ENCODE measurements around the gene RNF31. TPM values are rescaled to one million over a fixed set of nuclear protein-coding genes. Genes with fewer than 3 reads are reported as not detected.
A peak's percentile ranks its signal among the peaks of the same experiment; 100 is the strongest.

Gene RNF31
- total and polyA plus RNA-seq, 2 donors (not counting 1 experiment from before 2014, with no cell fraction given), result 69.8 to 103 TPM

GRCh38 chr14:24189059-24189375 is 41.7 kb downstream of the RNF31 start:
- no peaks in the 10 kb centered on the region for H3K27me3 ChIP-seq (replicated peaks in 1 of 4; ENCODE audit: control extremely low read depth in 1 of 4, control insufficient read depth in 3 of 4, insufficient read depth in 4 of 4, low read length in 3 of 4)
- peak overlapping the region; percentile 70 for H3K9ac ChIP-seq (ENCODE audit: low read length)
- WGBS (ENCODE audit: insufficient coverage), result 0% methylated on average over 1 of the region's 3 CpGs
- peak overlapping the region; percentile 93 for H3K4me3 Mint-ChIP-seq
- peak overlapping the region; percentile 87 for H3K27ac Mint-ChIP-seq
- no peaks in the 10 kb centered on the region for H3K9me3 ChIP-seq (ENCODE audit: control extremely low read depth in 1 of 3, control insufficient read depth in 2 of 3, insufficient read depth in 1 of 3, low read length in 2 of 3)
- peak overlapping the region; percentile 96 for H3K4me2 ChIP-seq (replicated peaks; ENCODE audit: low read depth, low read length, poor library complexity, severe bottlenecking)
- no peak for ATAC-seq (ENCODE audit: low read depth)
- CTCF ChIA-PET, result interaction anchor here (0.7 to 3.7 kb wide), 12 partner anchors 25 to 122 kb away, joined by 3 to 21 read pairs (median 4); partner anchors contain the start of genes CHMP4A, CIDEB, DCAF11 and IRF9
- no peaks in the 10 kb centered on the region for H4K20me1 ChIP-seq (ENCODE audit: control insufficient read depth, insufficient read depth, low read length, poor library complexity, severe bottlenecking)
- H3K79me2 ChIP-seq (ENCODE audit: control insufficient read depth, insufficient read depth, low read length), result peaks cover 61% of the 10 kb centered on the region
- peak overlapping the region; percentile 32 to 86 for H3K27ac ChIP-seq (ENCODE audit: low read length in 2 of 2)
- H3K27me3 Mint-ChIP-seq, result no peaks in the 10 kb centered on the region
- intact Hi-C loops (cut with micrococcal nuclease), result no loop called here
- peaks cover 16 to 19% of the 10 kb centered on the region in 2 donors for H3K4me1 ChIP-seq (ENCODE audit: control insufficient read depth in 2 of 2, insufficient read depth in 2 of 2, low read length in 2 of 2)
- peaks cover 3 to 41% of the 10 kb centered on the region in 2 experiments for H3K36me3 ChIP-seq (replicated peaks in 1 of 2; ENCODE audit: control extremely low read depth in 1 of 2, control insufficient read depth in 1 of 2, extremely low read depth in 1 of 2, insufficient read depth in 2 of 2, low read length in 1 of 2)
- no peak for DNase-seq
- peak overlapping the region; percentile 76 for H2AFZ ChIP-seq (ENCODE audit: insufficient read depth, low read depth, low read length, poor library complexity, severe bottlenecking)
- H3K4me1 Mint-ChIP-seq, result peaks cover 38% of the 10 kb centered on the region
- TF ChIP-seq CTCF (IDR thresholded peaks at IDR 0.05) (no peak), EZH2 (IDR thresholded peaks at IDR 0.05; ENCODE audit: borderline replicate concordance, insufficient read depth, low read depth, low read length, poor library complexity, severe bottlenecking) (no peak)
- no peaks in the 10 kb centered on the region for H3K9me3 Mint-ChIP-seq (ENCODE audit: insufficient read depth)
- peak overlapping the region in 4 of 5 experiments; percentile 32 to 79 (median 73) for H3K4me3 ChIP-seq (ENCODE audit: control extremely low read depth in 1 of 5, extremely low read depth in 1 of 5, insufficient read depth in 1 of 5, low read depth in 2 of 5, low read length in 4 of 5)
- POLR2A ChIA-PET, result interaction anchor here (0.6 to 2.1 kb wide), 11 partner anchors 15 to 86 kb away, joined by 3 to 9 read pairs (median 4); partner anchors contain the start of genes CHMP4A, IRF9, MDP1 and PSME1

- peak overlapping the region; percentile 46 for H3K27ac Mint-ChIP-seq
- Histone ChIP-seq H3K9ac (ENCODE audit: low read length) (no peak overlapping the region), H3K27me3 (replicated peaks in 1 of 4; ENCODE audit: control extremely low read depth in 1 of 4, control insufficient read depth in 3 of 4, insufficient read depth in 4 of 4, low read length in 3 of 4) (no peaks in the 10 kb centered on the region), H3K4me2 (replicated peaks; ENCODE audit: low read depth, low read length, poor library complexity, severe bottlenecking) (peak overlapping the region; percentile 96), H3K4me1 (ENCODE audit: control insufficient read depth in 2 of 2, insufficient read depth in 2 of 2, low read length in 2 of 2) (peaks cover 21 to 23% of the 10 kb centered on the region in 2 donors), H3K36me3 (replicated peaks in 1 of 2; ENCODE audit: control extremely low read depth in 1 of 2, control insufficient read depth in 1 of 2, extremely low read depth in 1 of 2, insufficient read depth in 2 of 2, low read length in 1 of 2) (peaks cover 3 to 36% of the 10 kb centered on the region in 2 experiments), H2AFZ (ENCODE audit: insufficient read depth, low read depth, low read length, poor library complexity, severe bottlenecking) (peak overlapping the region; percentile 76), H3K4me3 (ENCODE audit: control extremely low read depth in 1 of 5, extremely low read depth in 1 of 5, insufficient read depth in 1 of 5, low read depth in 2 of 5, low read length in 4 of 5) (no peak overlapping the region), H3K27ac (ENCODE audit: low read length in 2 of 2) (peak overlapping the region; percentile 32 to 86), H3K79me2 (ENCODE audit: control insufficient read depth, insufficient read depth, low read length) (peaks cover 65% of the 10 kb centered on the region), H4K20me1 (ENCODE audit: control insufficient read depth, insufficient read depth, low read length, poor library complexity, severe bottlenecking) (no peaks in the 10 kb centered on the region), H3K9me3 (ENCODE audit: control extremely low read depth in 1 of 3, control insufficient read depth in 2 of 3, insufficient read depth in 1 of 3, low read length in 2 of 3) (no peaks in the 10 kb centered on the region)
- WGBS (ENCODE audit: insufficient coverage), result 100% methylated on average over 1 of the region's 9 CpGs
- DNase-seq (no peak), ATAC-seq (ENCODE audit: low read depth) (no peak)
- CTCF ChIA-PET, result interaction anchor here (0.7 to 3.7 kb wide), 9 partner anchors 24 to 121 kb away, joined by 3 to 21 read pairs (median 6); partner anchors contain the start of genes CHMP4A, CIDEB, IRF9 and LTB4R2
- TF ChIP-seq EZH2 (IDR thresholded peaks at IDR 0.05; ENCODE audit: borderline replicate concordance, insufficient read depth, low read depth, low read length, poor library complexity, severe bottlenecking), result no peak
- no peak for TF ChIP-seq CTCF (IDR thresholded peaks at IDR 0.05)
- H3K4me1 Mint-ChIP-seq, result peaks cover 42% of the 10 kb centered on the region
- H3K4me3 Mint-ChIP-seq, result no peak overlapping the region
- intact Hi-C loops (cut with micrococcal nuclease), result no loop called here
- no peaks in the 10 kb centered on the region for H3K27me3 Mint-ChIP-seq
- H3K9me3 Mint-ChIP-seq (ENCODE audit: insufficient read depth), result no peaks in the 10 kb centered on the region
- POLR2A ChIA-PET, result interaction anchor here (0.6 to 2.1 kb wide), 11 partner anchors 14 to 85 kb away, joined by 3 to 9 read pairs (median 4); partner anchors contain the start of genes CHMP4A, MDP1, PSME1 and PSME2
These were observed 42.2 kb downstream of the RNF31 start for GRCh38 chr14:24189460-24189859.
